SK-N-SH (cell line): Measurements from ENCODE around the gene BORCS6. TPM values are rescaled to one million over a fixed set of nuclear protein-coding genes. Genes with fewer than 3 reads are reported as not detected.

Source experiments
- CTCF ChIA-PET: fragments of 300-600, 350-600 bp; formaldehyde crosslinking; extraction: SDS; loops from one replicate; lab custom pipeline; 2021; lab: Yijun Ruan, JAX
- POLR2A ChIA-PET: fragments of 350-600 bp; sonication (Branson Sonifier 250); formaldehyde crosslinking; extraction: SDS; loops from one replicate; lab custom pipeline; 2020; ENCODE audit warnings: antibody characterized with exemption, inconsistent platforms; lab: Yijun Ruan, JAX
- DNase-seq: peaks from one replicate; pipeline ENCODE4 v3.0.0; 2012
- H2AFZ ChIP-seq: fragments of 200-600 bp; sonication (generic); 2 replicates; pipeline ENCODE4 v1.8.1; 2016; ENCODE audit warnings: antibody characterized with exemption, mild to moderate bottlenecking, low read depth
- H3F3A ChIP-seq: fragments of 200-600 bp; sonication (generic); replicated peaks from 2 replicates; pipeline ENCODE3; 2016; ENCODE audit warnings: antibody characterized with exemption, mild to moderate bottlenecking; ENCODE audit not compliant: insufficient read depth
- H3K27ac ChIP-seq, 2 experiments: fragments of 200-500 bp in 1 of 2; fragments of 200-600 bp in 1 of 2; sonication (Bioruptor generic) in 1 of 2; sonication (generic), shearing (Covaris generic) in 1 of 2; 2 replicates each; pipeline versions ENCODE4 v1.5.1 to v1.6.1; 2014 to 2016; ENCODE audit warnings: low read depth in 2 of 2, inconsistent platforms in 1 of 2, low read length in 1 of 2, mild to moderate bottlenecking in 1 of 2, mixed read lengths in 1 of 2
- H3K27me3 ChIP-seq: fragments of 200-600 bp; sonication (generic), shearing (Covaris generic); 2 replicates; pipeline ENCODE4 v1.6.1; 2016; ENCODE audit warnings: mixed run types; ENCODE audit not compliant: insufficient read depth
- H3K36me3 ChIP-seq, 2 experiments: fragments of 200-500 bp in 1 of 2; fragments of 200-600 bp in 1 of 2; sonication (Bioruptor generic) in 1 of 2; sonication (generic) in 1 of 2; replicated peaks in 1 of 2; 2 replicates each; pipeline versions ENCODE3 to v1.5.1; 2014 to 2016; ENCODE audit warnings: low read length in 1 of 2, mild to moderate bottlenecking in 1 of 2; ENCODE audit not compliant: insufficient read depth in 2 of 2, control insufficient read depth in 1 of 2
- H3K4me1 ChIP-seq, 2 experiments: fragments of 200-500 bp in 1 of 2; fragments of 200-600 bp in 1 of 2; sonication (Bioruptor generic) in 1 of 2; sonication (generic), shearing (Covaris generic) in 1 of 2; 2 replicates each; pipeline versions ENCODE4 v1.5.1 to v1.6.1; 2014 to 2016; ENCODE audit warnings: low read depth in 1 of 2, low read length in 1 of 2, mixed run types in 1 of 2; ENCODE audit not compliant: insufficient read depth in 2 of 2, control insufficient read depth in 1 of 2
- H3K4me2 ChIP-seq: fragments of 200-600 bp; sonication (generic), shearing (Covaris generic); 2 replicates; pipeline ENCODE4 v1.6.1; 2017; ENCODE audit warnings: mixed run types
- H3K4me3 ChIP-seq, 2 experiments: fragments of 200-500 bp in 1 of 2; fragments of 200-600 bp in 1 of 2; sonication (Bioruptor generic) in 1 of 2; sonication (generic), shearing (Covaris generic) in 1 of 2; 2 replicates each; pipeline versions ENCODE4 v1.5.1 to v1.8.1; 2014 to 2016; ENCODE audit warnings: low read depth in 2 of 2, inconsistent platforms in 1 of 2, low read length in 1 of 2, mild to moderate bottlenecking in 1 of 2, mixed read lengths in 1 of 2, moderate library complexity in 1 of 2
- H3K79me2 ChIP-seq: fragments of 200-600 bp; sonication (generic); 2 replicates; pipeline ENCODE4 v1.8.1; 2017; ENCODE audit warnings: mild to moderate bottlenecking; ENCODE audit not compliant: insufficient read depth
- H3K9ac ChIP-seq: fragments of 200-600 bp; sonication (generic); 2 replicates; pipeline ENCODE4 v1.6.1; 2017; ENCODE audit warnings: mixed run types
- H3K9me2 ChIP-seq: fragments of 200-600 bp; sonication (generic); 2 replicates; pipeline ENCODE4 v1.6.1; 2017; ENCODE audit warnings: mixed run types
- H3K9me3 ChIP-seq: fragments of 200-600 bp; sonication (generic); 2 replicates; pipeline ENCODE4 v1.6.1; 2017; ENCODE audit warnings: mixed run types, mild to moderate bottlenecking, moderate library complexity
- H4K20me1 ChIP-seq: fragments of 200-600 bp; sonication (generic); 2 replicates; pipeline ENCODE4 v1.6.1; 2017; ENCODE audit warnings: mild to moderate bottlenecking, mixed run types; ENCODE audit not compliant: insufficient read depth
- CHD2 ChIP-seq: fragments of 150-350 bp; IDR thresholded peaks from 2 replicates; pipeline ENCODE4 v1.6.1; 2018; ENCODE audit warnings: low read length; ENCODE audit not compliant: partially characterized antibody
- CTCF ChIP-seq: fragments of 200-600 bp; sonication (generic); IDR thresholded peaks from 2 replicates; pipeline ENCODE4 v1.6.1; 2017; ENCODE audit warnings: antibody characterized with exemption, mild to moderate bottlenecking, moderate library complexity
- ELF1 ChIP-seq: IDR thresholded peaks from 2 replicates; pipeline ENCODE4 v1.4.0; 2012
- EP300 ChIP-seq, 2 experiments: IDR thresholded peaks; 2 replicates each; pipeline versions ENCODE4 v1.4.0 to v1.6.1; 2012; ENCODE audit warnings: borderline replicate concordance in 1 of 2, low read depth in 1 of 2, low read length in 1 of 2
- EZH2phosphoT487 ChIP-seq: fragments of 200-600 bp; sonication (generic); IDR thresholded peaks from 2 replicates; pipeline ENCODE4 v1.6.1; 2017; ENCODE audit warnings: low read depth, mixed run types, mild to moderate bottlenecking, antibody characterized with exemption, moderate library complexity, borderline replicate concordance
- FOSL2 ChIP-seq: IDR thresholded peaks from 2 replicates; pipeline ENCODE4 v1.4.0; 2012; ENCODE audit warnings: low read depth, mild to moderate bottlenecking, moderate library complexity, borderline replicate concordance
- FOXJ3 ChIP-seq: sonication (generic); formaldehyde crosslinking; IDR thresholded peaks from 2 replicates; pipeline ENCODE4 v1.5.1; 2020; ENCODE audit warnings: mild to moderate bottlenecking, missing genetic modification reagents
- FOXM1 ChIP-seq: IDR thresholded peaks from 2 replicates; pipeline ENCODE4 v1.4.0; 2012; ENCODE audit warnings: low read depth, mild to moderate bottlenecking
- GABPA ChIP-seq: IDR thresholded peaks from 2 replicates; pipeline ENCODE4 v1.4.0; 2012; ENCODE audit warnings: low read depth, mild to moderate bottlenecking
- GATA2 ChIP-seq: sonication (generic); formaldehyde crosslinking; IDR thresholded peaks from 2 replicates; pipeline ENCODE4 v1.5.0; 2020; ENCODE audit warnings: mild to moderate bottlenecking, missing genetic modification reagents
- IRF3 ChIP-seq: fragments of 150-350 bp; IDR thresholded peaks from 2 replicates; pipeline ENCODE4 v1.6.1; 2016; ENCODE audit warnings: mild to moderate bottlenecking, low read depth, low read length
- MAX ChIP-seq: IDR thresholded peaks from 2 replicates; pipeline ENCODE4 v1.4.0; 2012; ENCODE audit warnings: low read depth
- MEF2A ChIP-seq: IDR thresholded peaks from 2 replicates; pipeline ENCODE4 v1.4.0; 2012; ENCODE audit warnings: low read depth, borderline replicate concordance
- MXI1 ChIP-seq: IDR thresholded peaks from 2 replicates; pipeline ENCODE4 v1.6.1; 2012; ENCODE audit warnings: mild to moderate bottlenecking, low read depth, low read length, improper control_type of control experiment
- NFIC ChIP-seq: IDR thresholded peaks from 2 replicates; pipeline ENCODE4 v1.4.0; 2012; ENCODE audit warnings: borderline replicate concordance
- NRF1 ChIP-seq: IDR thresholded peaks from 2 replicates; pipeline ENCODE4 v1.6.1; 2012; ENCODE audit warnings: low read depth, mild to moderate bottlenecking, low read length
- PBX3 ChIP-seq: IDR thresholded peaks from 2 replicates; pipeline ENCODE4; 2012
- POLR2AphosphoS5 ChIP-seq: IDR thresholded peaks from 2 replicates; pipeline ENCODE4 v1.6.1; 2012; ENCODE audit warnings: low read depth, low read length
- RAD21 ChIP-seq: IDR thresholded peaks from 2 replicates; pipeline ENCODE4 v1.6.1; 2012; ENCODE audit warnings: mild to moderate bottlenecking, low read length
- RCOR1 ChIP-seq: fragments of 150-350 bp; IDR thresholded peaks from 2 replicates; pipeline ENCODE4 v1.6.1; 2017; ENCODE audit warnings: antibody characterized with exemption, low read length
- RFX5 ChIP-seq: IDR thresholded peaks from 2 replicates; pipeline ENCODE4 v1.6.1; 2012; ENCODE audit warnings: mild to moderate bottlenecking, improper control_type of control experiment, low read length
- RXRA ChIP-seq: IDR thresholded peaks from 2 replicates; pipeline ENCODE4 v1.4.0; 2012; ENCODE audit warnings: low read depth, mild to moderate bottlenecking, borderline replicate concordance
- SIN3A ChIP-seq: IDR thresholded peaks from 2 replicates; pipeline ENCODE4 v1.6.1; 2012; ENCODE audit warnings: low read depth, mild to moderate bottlenecking, low read length, moderate library complexity, borderline replicate concordance
- TAF1 ChIP-seq: IDR thresholded peaks from 2 replicates; pipeline ENCODE4 v1.6.1; 2012; ENCODE audit warnings: low read depth, mild to moderate bottlenecking, low read length, moderate library complexity, borderline replicate concordance
- USF1 ChIP-seq: IDR thresholded peaks from 2 replicates; pipeline ENCODE4 v1.4.0; 2012; ENCODE audit warnings: low read depth, borderline replicate concordance
- ZBTB33 ChIP-seq: IDR thresholded peaks from 2 replicates; pipeline ENCODE4 v1.4.0; 2012; ENCODE audit warnings: low read depth, borderline replicate concordance
- WGBS: methylation state at CpG from one replicate; pipeline ENCODE4 v1.1.6; 2017; ENCODE audit warnings: low lambda C conversion rate; 5-methylcytosine and 5-hydroxymethylcytosine counted together
- polyA plus RNA-seq, 3 experiments: library from polyadenylated mRNA; depleted of rRNA; stranded (reverse); fragments of >200 nt; gene quantifications; 2 replicates each; pipeline ENCODE4 v1.2.3, GENCODE V29; 2012

The BORCS6 gene
- polyA plus RNA-seq, 1 of the 3 experiments (the other 2 are of a cell fraction), result 4.3 TPM

GRCh38 chr17:8176197-8176940, 13.6 kb downstream of the BORCS6 start, which contains the start of gene TMEM107:
Gene TMEM107 (minus strand): TSS chr17:8176380. CDS start chr17:8176286, 94 bp downstream.
- Histone ChIP-seq H3K9me2 (no peaks in the 10 kb centered on the region), H3K4me1 (peaks cover 6 to 28% of the 10 kb centered on the region in 2 experiments; a peak in 2 of 4 replicates), H3K27me3 (no peaks in the 10 kb centered on the region), H3K4me2 (peak within 1 kb of the TSS; percentile 87), H3F3A (peaks cover 14% of the 10 kb centered on the region), H3K9ac (peak within 1 kb of the TSS; percentile 80), H3K27ac (peak within 1 kb of the TSS; percentile 64 to 82), H3K79me2 (peaks cover 9% of the 10 kb centered on the region), H2AFZ (peak within 1 kb of the TSS; percentile 90), H3K9me3 (no peaks in the 10 kb centered on the region), H4K20me1 (no peaks in the 10 kb centered on the region), H3K4me3 (peak within 1 kb of the TSS; percentile 57 to 91), H3K36me3 (no peaks in the 10 kb centered on the region)
- POLR2A ChIA-PET, result interaction anchor here (0.6 to 1.5 kb wide), 3 partner anchors 10 to 49 kb away, joined by 3 to 6 read pairs (median 4); no protein-coding TSS in a partner anchor
- CTCF ChIA-PET, result interaction anchor here (0.6 to 1.8 kb wide), 10 partner anchors 10 to 127 kb away, joined by 3 to 9 read pairs (median 4); no protein-coding TSS in a partner anchor
- peak; percentile 87 for DNase-seq
- WGBS, result 4% methylated on average over 20 of the region's 56 CpGs
- TF ChIP-seq FOSL2 (no peak), TAF1 (peak; percentile 58; the same call in 1 of the 2 replicates), MAX (peak; percentile 66; the same call in 1 of the 2 replicates), ZBTB33 (peak; percentile 95), ELF1 (no peak; the same call in 1 of the 2 replicates), USF1 (no peak), EZH2phosphoT487 (no peak), RFX5 (0 out of 2 replicates have a peak, but pooled peaks have one; percentile 15), RAD21 (no peak), POLR2AphosphoS5 (peak; percentile 82), GABPA (no peak), MEF2A (no peak), CTCF (no peak; the same call in 1 of the 2 replicates), FOXM1 (no peak), RCOR1 (no peak), SIN3A (peak; percentile 73; the same call in 1 of the 2 replicates), RXRA (no peak), FOXJ3 (CRISPR knock-in tag) (no peak), MXI1 (peak; percentile 69), CHD2 (peak; percentile 99), PBX3 (no peak), EP300 (IDR thresholded peaks at IDR 0.05; ENCODE audit: borderline replicate concordance in 1 of 2, low read depth in 1 of 2, low read length in 1 of 2) (peak in 1 of 2 experiments; percentile 25; a peak in 1 of 4 replicates), NRF1 (no peak), IRF3 (no peak), NFIC (no peak), GATA2 (CRISPR knock-in tag) (no peak)
